Measurements from ENCODE around the gene GUCD1.

GUCD1 gene

DNA sequence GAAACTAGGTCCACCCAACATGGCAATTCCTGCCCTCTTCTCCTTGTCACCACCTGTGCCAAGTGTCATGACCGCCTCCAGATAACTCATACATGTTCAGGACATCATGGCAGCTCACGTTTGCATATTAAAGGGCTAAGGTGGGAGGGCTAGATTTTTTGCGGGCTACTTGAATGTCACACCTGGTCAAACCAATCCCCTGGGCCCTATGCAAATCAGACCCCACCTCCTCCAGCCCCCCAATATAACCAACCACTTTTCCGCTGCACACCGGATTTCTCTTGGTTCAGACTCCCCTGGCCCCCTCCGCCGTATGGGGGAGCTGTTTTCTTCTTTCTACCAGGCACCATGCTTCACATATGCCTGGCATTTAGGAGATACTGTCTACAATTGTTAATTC lies 47.2 kb downstream of the GUCD1 start:
- in situ Hi-C loops (cut with MboI; ENCODE audit: low sequenced_read_pairs, unreplicated experiment): no loop called here
- DNase-seq (ENCODE audit: low spot score): no peak

DNA sequence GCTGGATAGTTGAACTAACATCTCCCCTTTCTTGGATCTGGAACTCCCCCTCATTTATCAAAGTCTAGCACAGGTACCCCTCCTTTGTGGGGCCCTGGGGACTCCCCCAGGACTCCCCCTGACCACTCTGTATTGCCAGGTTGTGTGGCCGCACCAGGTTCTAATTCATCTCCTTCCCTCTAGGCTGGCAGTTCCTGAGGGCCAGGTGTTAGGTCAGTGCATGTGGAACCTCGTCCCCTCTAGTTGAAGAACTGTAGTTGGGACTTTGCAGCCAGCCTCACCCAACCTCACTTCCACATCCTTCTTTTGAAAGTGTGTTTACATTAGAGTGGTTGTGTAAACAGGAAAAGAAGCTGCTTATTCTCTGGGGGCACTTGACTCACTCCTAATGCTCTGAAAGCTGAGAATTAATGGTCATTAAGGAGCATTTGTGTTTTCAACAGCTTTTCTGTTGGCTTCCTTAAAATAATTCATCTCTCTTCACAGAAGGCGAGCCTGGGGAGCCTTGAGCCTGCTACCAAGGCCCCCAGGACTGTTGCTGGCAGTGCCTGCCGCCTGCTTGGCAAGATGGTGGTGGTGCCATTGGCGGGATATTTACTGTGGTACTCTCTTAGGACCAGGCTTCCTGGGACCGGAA lies 48.0 kb downstream of the GUCD1 start:
- no peak for DNase-seq (ENCODE audit: low spot score)
- TF ChIP-seq, protein P1, sequence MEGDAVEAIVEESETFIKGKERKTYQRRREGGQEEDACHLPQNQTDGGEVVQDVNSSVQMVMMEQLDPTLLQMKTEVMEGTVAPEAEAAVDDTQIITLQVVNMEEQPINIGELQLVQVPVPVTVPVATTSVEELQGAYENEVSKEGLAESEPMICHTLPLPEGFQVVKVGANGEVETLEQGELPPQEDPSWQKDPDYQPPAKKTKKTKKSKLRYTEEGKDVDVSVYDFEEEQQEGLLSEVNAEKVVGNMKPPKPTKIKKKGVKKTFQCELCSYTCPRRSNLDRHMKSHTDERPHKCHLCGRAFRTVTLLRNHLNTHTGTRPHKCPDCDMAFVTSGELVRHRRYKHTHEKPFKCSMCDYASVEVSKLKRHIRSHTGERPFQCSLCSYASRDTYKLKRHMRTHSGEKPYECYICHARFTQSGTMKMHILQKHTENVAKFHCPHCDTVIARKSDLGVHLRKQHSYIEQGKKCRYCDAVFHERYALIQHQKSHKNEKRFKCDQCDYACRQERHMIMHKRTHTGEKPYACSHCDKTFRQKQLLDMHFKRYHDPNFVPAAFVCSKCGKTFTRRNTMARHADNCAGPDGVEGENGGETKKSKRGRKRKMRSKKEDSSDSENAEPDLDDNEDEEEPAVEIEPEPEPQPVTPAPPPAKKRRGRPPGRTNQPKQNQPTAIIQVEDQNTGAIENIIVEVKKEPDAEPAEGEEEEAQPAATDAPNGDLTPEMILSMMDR (IDR thresholded peaks at IDR 0.05; ENCODE audit: borderline replicate concordance, control extremely low read depth, extremely low read depth, insufficient read depth, missing control alignments): no peak
- in situ Hi-C loops (cut with MboI; ENCODE audit: low sequenced_read_pairs, unreplicated experiment): no loop called here

More for the DNA sequence above, 47.2 kb downstream of the GUCD1 start:
- TF ChIP-seq, protein P1 (IDR thresholded peaks at IDR 0.05; ENCODE audit: borderline replicate concordance, control extremely low read depth, extremely low read depth, insufficient read depth, missing control alignments): no peak

DNA sequence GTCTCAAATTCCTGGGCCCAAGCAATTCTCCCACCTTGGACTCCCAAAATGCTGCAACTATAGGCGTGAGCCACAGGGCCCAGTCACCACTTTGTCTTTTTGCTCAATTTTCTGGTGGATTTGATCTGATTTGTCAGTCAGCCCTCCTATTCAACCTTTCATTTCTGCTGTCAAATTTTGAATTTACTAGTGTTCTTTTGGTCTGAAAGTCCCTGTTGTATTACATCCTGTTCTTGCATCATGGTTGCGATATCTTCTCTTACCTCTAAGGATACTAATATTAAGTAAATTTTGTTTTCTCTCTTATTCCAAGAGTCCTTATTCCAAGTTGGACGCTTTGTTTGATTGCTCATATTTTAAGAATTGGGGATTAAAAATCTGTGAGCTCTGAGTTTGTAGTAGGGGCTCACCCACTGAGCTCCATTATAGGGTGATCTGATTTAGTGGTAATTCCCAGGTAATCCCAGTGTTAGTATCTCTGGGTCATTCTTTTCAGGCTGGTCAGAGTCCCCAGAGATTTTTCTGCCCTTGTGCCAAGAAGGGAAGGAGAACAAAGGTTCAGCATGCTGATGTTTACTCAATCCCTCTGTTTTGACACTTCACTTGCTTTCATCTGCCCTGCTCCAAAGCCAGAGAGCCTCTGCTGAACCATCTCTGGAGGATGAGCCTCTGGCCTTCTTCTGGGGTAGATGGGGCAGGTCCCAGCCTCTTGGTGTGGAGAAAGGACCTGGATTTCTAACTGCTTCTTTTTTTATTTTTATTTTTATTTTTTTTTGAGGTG lies 49.8 kb downstream of the GUCD1 start:
- no peak for DNase-seq (ENCODE audit: low spot score)
- in situ Hi-C loops (cut with MboI; ENCODE audit: low sequenced_read_pairs, unreplicated experiment): loop anchor here (5.0 kb wide), 1 partner anchor 78 kb away; the partner anchor contains the start of gene ADORA2A
- TF ChIP-seq, protein P1 (IDR thresholded peaks at IDR 0.05; ENCODE audit: borderline replicate concordance, control extremely low read depth, extremely low read depth, insufficient read depth, missing control alignments): no peak

DNA sequence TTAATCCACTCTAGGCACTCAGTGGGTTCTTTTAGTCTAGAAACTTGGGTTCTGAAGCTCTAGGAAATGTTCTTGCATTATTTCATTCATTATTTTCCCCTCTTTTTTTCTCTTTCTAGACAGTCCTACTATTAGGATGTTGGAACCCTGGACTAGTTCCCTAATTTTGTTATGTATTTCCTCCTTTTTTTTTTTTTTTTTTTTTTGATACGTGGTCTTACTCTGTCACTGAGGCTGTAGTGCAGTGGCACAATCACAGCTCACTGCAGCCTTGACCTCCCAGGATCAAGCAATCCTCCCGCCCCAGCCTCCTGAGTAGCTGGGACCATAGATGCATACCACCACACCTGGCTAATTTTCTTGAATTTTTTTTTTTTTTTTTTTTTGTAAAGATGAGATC lies 50.4 kb downstream of the GUCD1 start:
- in situ Hi-C loops (cut with MboI; ENCODE audit: low sequenced_read_pairs, unreplicated experiment): loop anchor here (5.0 kb wide), 1 partner anchor 77 kb away; the partner anchor contains the start of gene ADORA2A
- TF ChIP-seq, protein P1 (IDR thresholded peaks at IDR 0.05; ENCODE audit: borderline replicate concordance, control extremely low read depth, extremely low read depth, insufficient read depth, missing control alignments): no peak
- no peak for DNase-seq (ENCODE audit: low spot score)

DNA sequence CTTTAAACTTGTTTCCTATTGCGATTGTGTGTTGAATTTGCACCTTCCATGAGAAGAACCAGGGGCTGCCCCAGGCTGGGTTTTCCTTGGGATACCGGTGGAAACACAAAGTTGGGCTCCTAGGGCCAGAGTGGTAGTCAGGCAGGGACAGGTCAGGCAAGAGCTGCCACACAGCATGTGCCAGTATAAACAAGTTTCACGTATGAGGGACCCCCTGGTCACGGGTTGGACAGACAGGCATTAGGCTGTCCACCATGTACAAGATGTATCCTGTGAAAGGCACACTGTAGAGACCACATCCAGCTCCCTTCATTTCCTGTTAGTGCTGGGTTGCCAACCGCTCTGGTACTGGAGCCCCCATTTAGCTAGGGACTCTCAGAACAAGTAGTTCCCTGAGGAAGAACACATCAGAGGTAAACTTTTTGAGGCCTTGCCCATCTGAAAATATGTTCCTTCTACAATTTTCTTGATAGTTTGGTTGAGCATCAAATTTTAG lies 51.0 kb downstream of the GUCD1 start:
- TF ChIP-seq, protein P1 (IDR thresholded peaks at IDR 0.05; ENCODE audit: borderline replicate concordance, control extremely low read depth, extremely low read depth, insufficient read depth, missing control alignments): no peak
- in situ Hi-C loops (cut with MboI; ENCODE audit: low sequenced_read_pairs, unreplicated experiment): loop anchor here (5.0 kb wide), 1 partner anchor 77 kb away; the partner anchor contains the start of gene ADORA2A
- no peak for DNase-seq (ENCODE audit: low spot score)

DNA sequence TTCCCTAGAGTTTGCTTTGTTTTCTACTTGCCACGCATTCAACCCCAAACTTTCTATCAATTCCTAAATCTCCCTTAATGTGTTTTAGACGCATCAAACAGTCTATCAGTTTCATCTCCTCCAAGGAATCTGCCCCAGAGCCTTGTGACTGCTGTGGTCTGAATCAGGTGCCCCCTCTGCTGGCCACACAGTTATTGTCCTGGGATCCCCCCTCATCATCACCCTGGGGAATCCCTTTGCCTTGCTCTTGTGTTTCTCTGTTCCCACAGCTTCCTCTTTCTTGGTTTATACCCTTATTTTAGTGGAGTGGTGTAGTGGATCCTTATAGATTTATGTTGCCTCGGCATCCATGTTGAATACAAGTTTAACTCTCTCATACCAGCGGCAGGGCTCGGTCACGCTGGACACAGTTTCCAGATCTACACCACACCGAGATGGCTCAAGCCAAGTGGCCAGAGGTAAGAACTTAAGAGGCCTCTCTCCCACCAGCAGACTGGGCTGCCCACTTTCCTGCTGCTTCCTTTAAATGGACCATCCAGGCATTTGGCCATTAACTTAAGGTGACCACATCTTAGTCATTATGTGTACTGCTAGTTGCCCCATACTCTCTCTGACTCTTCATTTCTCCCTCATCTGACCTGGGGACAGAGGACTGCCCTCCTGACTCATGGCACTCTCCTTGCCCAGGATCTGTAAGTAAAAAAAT lies 51.6 kb downstream of the GUCD1 start:
- in situ Hi-C loops (cut with MboI; ENCODE audit: low sequenced_read_pairs, unreplicated experiment): loop anchor here (5.0 kb wide), 1 partner anchor 76 kb away; the partner anchor contains the start of gene ADORA2A
- DNase-seq (ENCODE audit: low spot score): peak; percentile 87

More for the DNA sequence above, 51.6 kb downstream of the GUCD1 start:
- TF ChIP-seq, protein P1 (IDR thresholded peaks at IDR 0.05; ENCODE audit: borderline replicate concordance, control extremely low read depth, extremely low read depth, insufficient read depth, missing control alignments): peak; percentile 57

All from GM13976 (cell line).